ENCODE measurements around the gene CDK6.

CDK6 gene

DNA sequence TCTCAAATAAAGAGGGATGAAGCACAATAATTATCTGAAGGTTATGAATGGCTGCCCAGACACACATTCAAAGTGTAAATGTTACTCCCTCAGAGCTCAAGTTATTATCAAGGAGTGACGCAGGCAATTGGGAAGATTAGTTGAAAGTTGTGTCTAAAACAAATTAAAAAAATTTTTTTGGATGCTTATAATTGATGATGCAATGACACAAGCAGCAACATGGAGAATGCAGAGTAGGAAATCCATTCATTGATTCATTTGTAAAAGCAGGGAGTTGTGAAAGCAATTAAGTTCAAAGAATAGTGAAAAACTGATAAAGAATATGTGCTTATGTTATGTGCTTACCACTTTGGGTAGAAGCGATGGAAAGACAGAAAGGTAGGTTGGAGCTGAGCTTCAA, 120.4 kb downstream of the CDK6 start:
- Histone ChIP-seq H3K4me2 (ENCODE audit: insufficient read depth, low read length, poor library complexity, severe bottlenecking) (no peak overlapping the region), H3K4me1 (ENCODE audit: control insufficient read depth in 2 of 2, insufficient read depth in 1 of 2, low read depth in 1 of 2, low read length in 2 of 2) (no peaks in the 10 kb centered on the region), H3K27ac (replicated peaks; ENCODE audit: low read length) (no peak overlapping the region), H2BK15ac (ENCODE audit: low read length) (no peak overlapping the region), H3K4me3 (ENCODE audit: low read length in 2 of 2) (no peak overlapping the region), H3K18ac (ENCODE audit: low read length) (no peak overlapping the region), H3K79me1 (ENCODE audit: low read depth, low read length) (no peaks in the 10 kb centered on the region), H3K23ac (ENCODE audit: low read depth, low read length, poor library complexity) (no peak overlapping the region), H2BK120ac (ENCODE audit: low read depth, low read length) (no peak overlapping the region), H3K9ac (ENCODE audit: low read depth, low read length, poor library complexity) (no peak overlapping the region), H2BK5ac (ENCODE audit: low read length) (no peak overlapping the region), H3K4ac (ENCODE audit: low read length) (no peak overlapping the region), H3K27me3 (ENCODE audit: control insufficient read depth in 3 of 3, insufficient read depth in 3 of 3, low read depth in 1 of 3, low read length in 3 of 3) (no peaks in the 10 kb centered on the region), H4K91ac (ENCODE audit: low read depth, low read length, poor library complexity) (no peak overlapping the region), H2BK12ac (ENCODE audit: low read length) (no peak overlapping the region), H3K9me3 (replicated peaks in 1 of 2; ENCODE audit: control insufficient read depth in 2 of 2, insufficient read depth in 1 of 2, low read depth in 1 of 2, low read length in 2 of 2) (no peaks in the 10 kb centered on the region), H3K14ac (ENCODE audit: low read length) (no peak overlapping the region), H2AFZ (ENCODE audit: low read length) (no peak overlapping the region), H4K8ac (ENCODE audit: low read depth, low read length) (no peak overlapping the region), H3K36me3 (replicated peaks in 1 of 2; ENCODE audit: control insufficient read depth in 2 of 2, insufficient read depth in 2 of 2, low read length in 2 of 2) (peaks cover 0 to 19% of the 10 kb centered on the region in 2 donors), H2AK5ac (ENCODE audit: low read depth, low read length) (no peak overlapping the region)
- DNase-seq (ENCODE audit: low spot score): no peak
- WGBS, 2 donors (ENCODE audit: extremely low coverage in 2 of 2, insufficient read length in 2 of 2, insufficient replicate concordance in 1 of 2): no CpG with 5 or more reads among the region's 2 CpGs

DNA sequence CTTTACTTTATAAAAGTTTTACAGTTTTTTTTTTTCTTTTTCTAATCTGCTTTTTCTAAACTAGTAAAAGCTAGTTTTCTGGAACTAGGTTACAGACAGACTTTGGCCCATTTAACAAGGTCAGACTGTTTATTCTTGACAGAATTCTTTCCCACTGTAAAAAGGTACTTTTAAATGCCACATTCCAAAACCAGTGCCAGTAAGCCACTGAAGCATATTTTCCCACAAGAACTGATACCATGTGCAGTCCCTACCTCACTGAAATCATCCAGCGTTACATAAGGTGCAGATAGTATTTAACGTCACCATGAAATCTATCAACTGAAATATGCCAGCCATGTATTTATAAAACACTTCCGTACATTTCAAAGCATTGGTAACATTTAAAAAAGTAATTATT, 121.6 kb downstream of the CDK6 start:
- no CpG with 5 or more reads among the region's 3 CpGs for WGBS, 2 donors (ENCODE audit: extremely low coverage in 2 of 2, insufficient read length in 2 of 2, insufficient replicate concordance in 1 of 2)

DNA sequence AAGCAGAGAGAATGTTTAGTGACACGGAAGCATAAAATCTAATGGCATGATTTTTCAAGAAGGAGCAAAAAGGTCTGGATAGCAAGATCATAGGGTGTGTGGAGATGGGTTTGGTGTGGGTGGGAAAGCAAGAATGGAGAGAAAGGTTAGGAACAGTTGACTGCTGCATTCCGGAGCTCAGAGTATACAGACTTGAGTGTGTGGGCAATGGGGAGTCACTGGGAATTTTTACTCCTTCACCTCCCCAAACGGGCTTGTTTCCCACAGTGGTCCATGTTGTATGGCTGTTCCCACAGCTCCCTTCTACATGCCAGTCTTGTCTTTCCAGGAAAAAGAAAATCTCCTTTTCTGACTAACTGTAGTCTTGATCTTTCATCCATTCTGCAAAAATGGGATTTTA, 122.1 kb downstream of the CDK6 start:
- H3K14ac ChIP-seq (ENCODE audit: low read length): no peak overlapping the region
- H2BK15ac ChIP-seq (ENCODE audit: low read length): no peak overlapping the region
- H3K4me3 ChIP-seq (ENCODE audit: low read length in 2 of 2): no peak overlapping the region
- no CpG with 5 or more reads among the region's 3 CpGs for WGBS, 2 donors (ENCODE audit: extremely low coverage in 2 of 2, insufficient read length in 2 of 2, insufficient replicate concordance in 1 of 2)
- no peak overlapping the region for H4K8ac ChIP-seq (ENCODE audit: low read depth, low read length)
- no peak overlapping the region for H2BK120ac ChIP-seq (ENCODE audit: low read depth, low read length)
- no peak overlapping the region for H2BK12ac ChIP-seq (ENCODE audit: low read length)
- DNase-seq (ENCODE audit: low spot score): no peak
- H3K36me3 ChIP-seq (replicated peaks in 1 of 2; ENCODE audit: control insufficient read depth in 2 of 2, insufficient read depth in 2 of 2, low read length in 2 of 2): peaks cover 0 to 14% of the 10 kb centered on the region in 2 donors
- no peak overlapping the region for H3K9ac ChIP-seq (ENCODE audit: low read depth, low read length, poor library complexity)
- no peak overlapping the region for H4K91ac ChIP-seq (ENCODE audit: low read depth, low read length, poor library complexity)
- no peak overlapping the region for H2BK5ac ChIP-seq (ENCODE audit: low read length)
- no peak overlapping the region for H2AK5ac ChIP-seq (ENCODE audit: low read depth, low read length)
- H3K27me3 ChIP-seq (ENCODE audit: control insufficient read depth in 3 of 3, insufficient read depth in 3 of 3, low read depth in 1 of 3, low read length in 3 of 3): no peaks in the 10 kb centered on the region
- no peaks in the 10 kb centered on the region for H3K4me1 ChIP-seq (ENCODE audit: control insufficient read depth in 2 of 2, insufficient read depth in 1 of 2, low read depth in 1 of 2, low read length in 2 of 2)
- no peak overlapping the region for H2AFZ ChIP-seq (ENCODE audit: low read length)
- no peak overlapping the region for H3K18ac ChIP-seq (ENCODE audit: low read length)
- H3K23ac ChIP-seq (ENCODE audit: low read depth, low read length, poor library complexity): no peak overlapping the region
- no peak overlapping the region for H3K4me2 ChIP-seq (ENCODE audit: insufficient read depth, low read length, poor library complexity, severe bottlenecking)
- H3K27ac ChIP-seq (replicated peaks; ENCODE audit: low read length): no peak overlapping the region
- H3K4ac ChIP-seq (ENCODE audit: low read length): no peak overlapping the region
- H3K9me3 ChIP-seq (replicated peaks in 1 of 2; ENCODE audit: control insufficient read depth in 2 of 2, insufficient read depth in 1 of 2, low read depth in 1 of 2, low read length in 2 of 2): no peaks in the 10 kb centered on the region
- H3K79me1 ChIP-seq (ENCODE audit: low read depth, low read length): no peaks in the 10 kb centered on the region

More for the DNA sequence above, 121.6 kb downstream of the CDK6 start:
- Histone ChIP-seq H3K18ac (ENCODE audit: low read length) (no peak overlapping the region), H4K91ac (ENCODE audit: low read depth, low read length, poor library complexity) (no peak overlapping the region), H3K4me1 (ENCODE audit: control insufficient read depth in 2 of 2, insufficient read depth in 1 of 2, low read depth in 1 of 2, low read length in 2 of 2) (no peaks in the 10 kb centered on the region), H3K23ac (ENCODE audit: low read depth, low read length, poor library complexity) (no peak overlapping the region), H3K4me2 (ENCODE audit: insufficient read depth, low read length, poor library complexity, severe bottlenecking) (no peak overlapping the region), H4K8ac (ENCODE audit: low read depth, low read length) (no peak overlapping the region), H3K9me3 (replicated peaks in 1 of 2; ENCODE audit: control insufficient read depth in 2 of 2, insufficient read depth in 1 of 2, low read depth in 1 of 2, low read length in 2 of 2) (no peaks in the 10 kb centered on the region), H3K27me3 (ENCODE audit: control insufficient read depth in 3 of 3, insufficient read depth in 3 of 3, low read depth in 1 of 3, low read length in 3 of 3) (no peaks in the 10 kb centered on the region), H3K9ac (ENCODE audit: low read depth, low read length, poor library complexity) (no peak overlapping the region), H2AFZ (ENCODE audit: low read length) (no peak overlapping the region), H3K36me3 (replicated peaks in 1 of 2; ENCODE audit: control insufficient read depth in 2 of 2, insufficient read depth in 2 of 2, low read length in 2 of 2) (peaks cover 0 to 17% of the 10 kb centered on the region in 2 donors), H2BK5ac (ENCODE audit: low read length) (no peak overlapping the region), H3K27ac (replicated peaks; ENCODE audit: low read length) (no peak overlapping the region), H3K14ac (ENCODE audit: low read length) (no peak overlapping the region), H2BK15ac (ENCODE audit: low read length) (no peak overlapping the region), H2BK120ac (ENCODE audit: low read depth, low read length) (no peak overlapping the region), H3K4me3 (ENCODE audit: low read length in 2 of 2) (no peak overlapping the region), H2AK5ac (ENCODE audit: low read depth, low read length) (no peak overlapping the region), H3K79me1 (ENCODE audit: low read depth, low read length) (no peaks in the 10 kb centered on the region), H2BK12ac (ENCODE audit: low read length) (no peak overlapping the region), H3K4ac (ENCODE audit: low read length) (no peak overlapping the region)
- DNase-seq (ENCODE audit: low spot score): no peak

DNA sequence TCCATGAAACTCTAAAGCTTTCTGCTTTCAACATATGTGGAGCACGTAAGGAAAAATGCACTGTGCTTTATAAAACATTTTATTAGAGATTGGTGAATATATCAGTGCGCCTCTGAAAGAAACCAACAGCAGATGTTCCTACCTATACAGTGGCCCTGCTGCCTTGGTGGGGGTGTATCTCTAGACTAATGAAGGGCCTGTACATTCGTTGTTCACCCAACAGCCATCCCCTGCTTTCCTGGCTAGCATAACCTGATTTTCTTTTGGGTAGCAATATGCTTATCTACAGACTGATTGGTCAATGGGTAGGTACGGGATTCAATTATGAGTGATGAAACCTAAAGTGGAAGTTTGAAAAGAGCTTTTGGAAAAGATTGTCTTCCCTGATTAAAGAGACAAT, 126.5 kb downstream of the CDK6 start:
- Histone ChIP-seq H2BK15ac (ENCODE audit: low read length) (no peak overlapping the region), H3K18ac (ENCODE audit: low read length) (no peak overlapping the region), H3K4me1 (ENCODE audit: control insufficient read depth in 2 of 2, insufficient read depth in 1 of 2, low read depth in 1 of 2, low read length in 2 of 2) (no peaks in the 10 kb centered on the region), H2AFZ (ENCODE audit: low read length) (no peak overlapping the region), H3K9me3 (replicated peaks in 1 of 2; ENCODE audit: control insufficient read depth in 2 of 2, insufficient read depth in 1 of 2, low read depth in 1 of 2, low read length in 2 of 2) (peaks cover 0 to 10% of the 10 kb centered on the region in 2 donors), H3K14ac (ENCODE audit: low read length) (no peak overlapping the region), H3K36me3 (replicated peaks in 1 of 2; ENCODE audit: control insufficient read depth in 2 of 2, insufficient read depth in 2 of 2, low read length in 2 of 2) (peaks cover 0 to 4% of the 10 kb centered on the region in 2 donors), H3K4me3 (ENCODE audit: low read length in 2 of 2) (no peak overlapping the region), H2AK5ac (ENCODE audit: low read depth, low read length) (no peak overlapping the region), H3K4ac (ENCODE audit: low read length) (no peak overlapping the region), H2BK5ac (ENCODE audit: low read length) (no peak overlapping the region), H3K23ac (ENCODE audit: low read depth, low read length, poor library complexity) (no peak overlapping the region), H2BK120ac (ENCODE audit: low read depth, low read length) (no peak overlapping the region), H3K27me3 (ENCODE audit: control insufficient read depth in 3 of 3, insufficient read depth in 3 of 3, low read depth in 1 of 3, low read length in 3 of 3) (no peaks in the 10 kb centered on the region), H3K4me2 (ENCODE audit: insufficient read depth, low read length, poor library complexity, severe bottlenecking) (no peak overlapping the region), H3K9ac (ENCODE audit: low read depth, low read length, poor library complexity) (no peak overlapping the region), H3K79me1 (ENCODE audit: low read depth, low read length) (no peaks in the 10 kb centered on the region), H3K27ac (replicated peaks; ENCODE audit: low read length) (no peak overlapping the region), H4K91ac (ENCODE audit: low read depth, low read length, poor library complexity) (no peak overlapping the region), H4K8ac (ENCODE audit: low read depth, low read length) (no peak overlapping the region), H2BK12ac (ENCODE audit: low read length) (no peak overlapping the region)
- WGBS, 2 donors (ENCODE audit: extremely low coverage in 2 of 2, insufficient read length in 2 of 2, insufficient replicate concordance in 1 of 2): no CpG with 5 or more reads among the region's 4 CpGs
- no peak for DNase-seq (ENCODE audit: low spot score)

Data from neuronal stem cell (in vitro differentiated cells).